ENCODE results near the gene IFI27. TPM values are rescaled to one million over a fixed set of nuclear protein-coding genes. Genes with fewer than 3 reads are reported as not detected.
"Not testable (repeated sequence)": the region's sequence is repeated elsewhere in the genome, so short reads cannot be mapped to it uniquely, and the experiment has no call there.

Gene IFI27
- total and polyA plus RNA-seq, 2 donors (not counting 1 experiment from before 2014, with no cell fraction given) = 0.15 to 0.81 TPM

- Histone ChIP-seq H3K79me2 (ENCODE audit: control insufficient read depth, insufficient read depth, low read length) (no peaks in the 10 kb centered on the region), H4K20me1 (ENCODE audit: control insufficient read depth, insufficient read depth, low read length, poor library complexity, severe bottlenecking) (no peaks in the 10 kb centered on the region), H3K36me3 (replicated peaks in 1 of 2; ENCODE audit: control extremely low read depth in 1 of 2, control insufficient read depth in 1 of 2, extremely low read depth in 1 of 2, insufficient read depth in 2 of 2, low read length in 1 of 2) (no peaks in the 10 kb centered on the region), H2AFZ (ENCODE audit: insufficient read depth, low read depth, low read length, poor library complexity, severe bottlenecking) (no peak overlapping the region), H3K27ac (ENCODE audit: low read length in 2 of 2) (no peak overlapping the region), H3K4me1 (ENCODE audit: control insufficient read depth in 2 of 2, insufficient read depth in 2 of 2, low read length in 2 of 2) (no peaks in the 10 kb centered on the region), H3K4me2 (replicated peaks; ENCODE audit: low read depth, low read length, poor library complexity, severe bottlenecking) (no peak overlapping the region), H3K9ac (ENCODE audit: low read length) (no peak overlapping the region), H3K4me3 (ENCODE audit: control extremely low read depth in 1 of 5, extremely low read depth in 1 of 5, insufficient read depth in 1 of 5, low read depth in 2 of 5, low read length in 4 of 5) (no peak overlapping the region), H3K27me3 (replicated peaks in 1 of 4; ENCODE audit: control extremely low read depth in 1 of 4, control insufficient read depth in 3 of 4, insufficient read depth in 4 of 4, low read length in 3 of 4) (peaks cover 0 to 5% (median 2%) of the 10 kb centered on the region in 4 experiments), H3K9me3 (ENCODE audit: control extremely low read depth in 1 of 3, control insufficient read depth in 2 of 3, insufficient read depth in 1 of 3, low read length in 2 of 3) (peaks cover 0 to 4% (median 0%) of the 10 kb centered on the region in 3 donors)
- TF ChIP-seq, protein P1, sequence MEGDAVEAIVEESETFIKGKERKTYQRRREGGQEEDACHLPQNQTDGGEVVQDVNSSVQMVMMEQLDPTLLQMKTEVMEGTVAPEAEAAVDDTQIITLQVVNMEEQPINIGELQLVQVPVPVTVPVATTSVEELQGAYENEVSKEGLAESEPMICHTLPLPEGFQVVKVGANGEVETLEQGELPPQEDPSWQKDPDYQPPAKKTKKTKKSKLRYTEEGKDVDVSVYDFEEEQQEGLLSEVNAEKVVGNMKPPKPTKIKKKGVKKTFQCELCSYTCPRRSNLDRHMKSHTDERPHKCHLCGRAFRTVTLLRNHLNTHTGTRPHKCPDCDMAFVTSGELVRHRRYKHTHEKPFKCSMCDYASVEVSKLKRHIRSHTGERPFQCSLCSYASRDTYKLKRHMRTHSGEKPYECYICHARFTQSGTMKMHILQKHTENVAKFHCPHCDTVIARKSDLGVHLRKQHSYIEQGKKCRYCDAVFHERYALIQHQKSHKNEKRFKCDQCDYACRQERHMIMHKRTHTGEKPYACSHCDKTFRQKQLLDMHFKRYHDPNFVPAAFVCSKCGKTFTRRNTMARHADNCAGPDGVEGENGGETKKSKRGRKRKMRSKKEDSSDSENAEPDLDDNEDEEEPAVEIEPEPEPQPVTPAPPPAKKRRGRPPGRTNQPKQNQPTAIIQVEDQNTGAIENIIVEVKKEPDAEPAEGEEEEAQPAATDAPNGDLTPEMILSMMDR (IDR thresholded peaks at IDR 0.05) = no peak
- no peak for TF ChIP-seq EZH2 (IDR thresholded peaks at IDR 0.05; ENCODE audit: borderline replicate concordance, insufficient read depth, low read depth, low read length, poor library complexity, severe bottlenecking)
- no CpG with 5 or more reads among the region's 1 CpG for WGBS (ENCODE audit: insufficient coverage)
- CTCF ChIA-PET = interaction anchor here (1.0 kb wide), 1 partner anchor 16 kb away, joined by 4 read pairs; no protein-coding TSS in a partner anchor
- Mint-ChIP-seq H3K4me3 (no peak overlapping the region), H3K4me1 (no peaks in the 10 kb centered on the region), H3K9me3 (ENCODE audit: insufficient read depth) (no peaks in the 10 kb centered on the region), H3K27me3 (peaks cover 65% of the 10 kb centered on the region), H3K27ac (no peak overlapping the region)
- POLR2A ChIA-PET = no interaction called here
- no peak for DNase-seq
- intact Hi-C loops (cut with micrococcal nuclease) = no loop called here
- no peak for ATAC-seq (ENCODE audit: low read depth)
These were observed 42.1 kb downstream of the IFI27 start for GRCh38 chr14:94152676-94153075.

DNA sequence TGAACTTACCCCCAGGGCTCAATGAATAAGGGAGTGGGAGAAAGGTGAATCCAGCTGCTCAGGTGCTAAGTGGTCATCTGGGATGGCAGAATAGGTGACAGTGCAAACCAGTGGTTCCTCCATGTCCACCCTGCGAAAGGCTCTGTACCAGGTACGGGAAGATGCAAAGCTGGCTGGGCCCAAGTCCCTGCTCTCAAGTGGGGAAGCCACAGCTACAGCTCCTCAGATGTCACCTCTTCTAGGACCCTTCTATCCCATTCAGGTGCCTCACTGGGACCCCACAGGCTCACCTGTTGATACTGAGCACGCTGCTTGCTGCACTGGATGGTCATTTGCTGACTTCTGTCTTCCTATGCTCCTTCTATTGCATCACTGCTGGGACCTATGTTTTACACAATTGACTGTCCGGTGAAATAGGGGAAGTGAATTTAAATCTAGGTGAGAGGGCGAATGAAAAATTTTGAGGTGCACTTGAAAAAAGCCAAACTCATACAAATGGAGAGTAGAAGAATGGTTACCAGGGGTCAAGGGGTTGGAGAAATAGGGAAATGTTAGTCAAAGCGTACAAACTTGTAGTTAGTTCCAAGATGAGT, 43.3 kb downstream of the IFI27 start:
- Histone ChIP-seq H4K20me1 (ENCODE audit: control insufficient read depth, insufficient read depth, low read length, poor library complexity, severe bottlenecking) (no peaks in the 10 kb centered on the region), H3K4me2 (replicated peaks; ENCODE audit: low read depth, low read length, poor library complexity, severe bottlenecking) (no peak overlapping the region), H3K27me3 (replicated peaks in 1 of 4; ENCODE audit: control extremely low read depth in 1 of 4, control insufficient read depth in 3 of 4, insufficient read depth in 4 of 4, low read length in 3 of 4) (peaks cover 0 to 5% (median 2%) of the 10 kb centered on the region in 4 experiments), H3K36me3 (replicated peaks in 1 of 2; ENCODE audit: control extremely low read depth in 1 of 2, control insufficient read depth in 1 of 2, extremely low read depth in 1 of 2, insufficient read depth in 2 of 2, low read length in 1 of 2) (no peaks in the 10 kb centered on the region), H3K4me3 (ENCODE audit: control extremely low read depth in 1 of 5, extremely low read depth in 1 of 5, insufficient read depth in 1 of 5, low read depth in 2 of 5, low read length in 4 of 5) (no peak overlapping the region), H3K4me1 (ENCODE audit: control insufficient read depth in 2 of 2, insufficient read depth in 2 of 2, low read length in 2 of 2) (no peaks in the 10 kb centered on the region), H2AFZ (ENCODE audit: insufficient read depth, low read depth, low read length, poor library complexity, severe bottlenecking) (no peak overlapping the region), H3K9ac (ENCODE audit: low read length) (no peak overlapping the region), H3K27ac (ENCODE audit: low read length in 2 of 2) (no peak overlapping the region), H3K79me2 (ENCODE audit: control insufficient read depth, insufficient read depth, low read length) (no peaks in the 10 kb centered on the region), H3K9me3 (ENCODE audit: control extremely low read depth in 1 of 3, control insufficient read depth in 2 of 3, insufficient read depth in 1 of 3, low read length in 2 of 3) (peaks cover 0 to 4% (median 0%) of the 10 kb centered on the region in 3 donors)
- no peak overlapping the region for H3K4me3 Mint-ChIP-seq
- TF ChIP-seq EZH2 (IDR thresholded peaks at IDR 0.05; ENCODE audit: borderline replicate concordance, insufficient read depth, low read depth, low read length, poor library complexity, severe bottlenecking) = no peak
- TF ChIP-seq, protein P1 (IDR thresholded peaks at IDR 0.05) = no peak
- peaks cover 67% of the 10 kb centered on the region for H3K27me3 Mint-ChIP-seq
- CTCF ChIA-PET = no interaction called here
- ATAC-seq (ENCODE audit: low read depth) (no peak), DNase-seq (no peak)
- no peaks in the 10 kb centered on the region for H3K4me1 Mint-ChIP-seq
- POLR2A ChIA-PET = no interaction called here
- intact Hi-C loops (cut with micrococcal nuclease) = no loop called here
- WGBS (ENCODE audit: insufficient coverage) = 70% methylated on average over 4 of the region's 6 CpGs
- no peak overlapping the region for H3K27ac Mint-ChIP-seq
- H3K9me3 Mint-ChIP-seq (ENCODE audit: insufficient read depth) = no peaks in the 10 kb centered on the region

GRCh38 chr14:94156143-94156542, 45.6 kb downstream of the IFI27 start:
- peaks cover 61% of the 10 kb centered on the region for H3K27me3 Mint-ChIP-seq
- H3K27ac ChIP-seq (ENCODE audit: low read length in 2 of 2); ATAC-seq (ENCODE audit: low read depth); H3K27me3 ChIP-seq (replicated peaks in 1 of 4; ENCODE audit: control extremely low read depth in 1 of 4, control insufficient read depth in 3 of 4, insufficient read depth in 4 of 4, low read length in 3 of 4); H3K4me3 ChIP-seq (ENCODE audit: control extremely low read depth in 1 of 5, extremely low read depth in 1 of 5, insufficient read depth in 1 of 5, low read depth in 2 of 5, low read length in 4 of 5); H2AFZ ChIP-seq (ENCODE audit: insufficient read depth, low read depth, low read length, poor library complexity, severe bottlenecking); H3K4me1 Mint-ChIP-seq; DNase-seq; H3K4me1 ChIP-seq (ENCODE audit: control insufficient read depth in 2 of 2, insufficient read depth in 2 of 2, low read length in 2 of 2); H3K36me3 ChIP-seq (replicated peaks in 1 of 2; ENCODE audit: control extremely low read depth in 1 of 2, control insufficient read depth in 1 of 2, extremely low read depth in 1 of 2, insufficient read depth in 2 of 2, low read length in 1 of 2); H3K79me2 ChIP-seq (ENCODE audit: control insufficient read depth, insufficient read depth, low read length); intact Hi-C loops (cut with micrococcal nuclease); H3K4me2 ChIP-seq (replicated peaks; ENCODE audit: low read depth, low read length, poor library complexity, severe bottlenecking); POLR2A ChIA-PET; H3K9me3 ChIP-seq (ENCODE audit: control extremely low read depth in 1 of 3, control insufficient read depth in 2 of 3, insufficient read depth in 1 of 3, low read length in 2 of 3); H4K20me1 ChIP-seq (ENCODE audit: control insufficient read depth, insufficient read depth, low read length, poor library complexity, severe bottlenecking); H3K27ac Mint-ChIP-seq; H3K4me3 Mint-ChIP-seq; H3K9me3 Mint-ChIP-seq (ENCODE audit: insufficient read depth); CTCF ChIA-PET; H3K9ac ChIP-seq (ENCODE audit: low read length): not testable (repeated sequence)
- WGBS (ENCODE audit: insufficient coverage) = no CpG with 5 or more reads among the region's 1 CpG

All from B cell (primary cell).